ENCODE measurements around the gene KLK7.

KLK7 gene

GRCh38 chr19:50932018-50932689, 51.6 kb downstream of the KLK7 start:
- no peak for DNase-seq

GRCh38 chr19:50931023-50931422, 52.7 kb downstream of the KLK7 start:
- no peak for DNase-seq

- DNase-seq = no peak
These were observed 54.9 kb downstream of the KLK7 start for GRCh38 chr19:50928831-50929230.

Measured in fibroblast of skin of scalp (primary cell).